Measurements from ENCODE around the gene PIGL.

The PIGL gene

DNA sequence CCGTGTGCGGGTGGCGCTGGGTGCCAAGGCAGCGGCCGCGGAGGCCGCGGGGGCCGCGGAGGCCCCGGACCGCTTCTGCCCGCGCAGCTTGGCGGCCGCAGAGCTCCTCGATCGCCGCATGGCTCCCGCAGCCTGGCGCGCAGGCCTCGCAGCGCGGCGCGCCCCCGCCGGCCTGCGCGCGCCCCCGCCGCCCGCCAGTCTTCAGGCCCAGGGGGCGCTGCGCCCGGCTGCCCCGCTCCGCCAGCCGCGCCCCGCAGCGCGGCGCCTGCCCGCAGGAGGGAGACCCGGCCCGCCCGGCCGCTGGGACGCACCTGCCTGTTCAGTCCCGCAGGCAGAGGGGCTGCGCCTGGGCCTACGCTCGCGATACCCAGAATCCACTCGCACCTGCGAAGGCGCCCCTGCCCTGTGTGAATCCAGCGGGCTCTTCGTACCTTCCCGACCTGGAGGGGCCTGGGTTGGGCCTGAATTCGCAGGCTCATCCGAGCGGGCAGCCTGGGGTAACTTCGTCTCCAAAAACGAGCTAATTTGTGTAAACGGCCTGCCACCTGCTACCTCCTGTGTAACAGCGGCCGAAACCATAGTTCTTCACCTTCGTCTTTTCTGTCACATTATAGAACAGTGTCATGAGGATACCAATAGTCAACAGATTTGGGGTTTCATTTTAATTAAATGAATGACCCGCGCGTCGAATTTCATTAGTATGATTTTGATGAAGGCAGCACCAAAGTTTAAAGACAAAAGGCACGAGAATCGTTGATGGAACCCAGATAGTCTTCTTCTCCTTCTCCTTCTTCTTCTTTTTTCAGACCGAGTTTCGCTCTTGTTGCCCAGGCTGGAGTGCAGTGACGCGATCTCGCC lies 136.5 kb downstream of the PIGL start, which contains the start of gene CENPV:
Gene CENPV (minus strand): TSS at position 153 of the 858 bp plus-strand sequence. CDS start 33 bp downstream, at position 120.
- H3K27ac ChIP-seq (ENCODE audit: low read depth, low read length, poor library complexity, severe bottlenecking) = peak within 1 kb of the TSS; percentile 91
- peaks cover 32% of the 10 kb centered on the region for H3K79me2 ChIP-seq (ENCODE audit: insufficient read depth, low read length)
- 0 out of 2 replicates have a peak, but pooled peaks cover 8% of the 10 kb centered on the region for H3F3A ChIP-seq (ENCODE audit: insufficient read depth, low read length)
- H3K9ac ChIP-seq (ENCODE audit: low read length) = peak within 1 kb of the TSS; percentile 95
- peaks cover 15% of the 10 kb centered on the region for H3K36me3 ChIP-seq (ENCODE audit: insufficient read depth, low read length)
- H3K27me3 ChIP-seq (ENCODE audit: insufficient read depth, low read length) = no peaks in the 10 kb centered on the region
- H3K4me3 ChIP-seq (ENCODE audit: low read depth, low read length, poor library complexity, severe bottlenecking) = peak within 1 kb of the TSS; percentile 75
- peak within 1 kb of the TSS; percentile 93; the same call in 1 of the 2 replicates for H2AFZ ChIP-seq (ENCODE audit: low read length)
- no peaks in the 10 kb centered on the region for H3K9me2 ChIP-seq (ENCODE audit: low read depth, low read length)
- H4K20me1 ChIP-seq (ENCODE audit: insufficient read depth, low read length) = no peaks in the 10 kb centered on the region
- H3K9me3 ChIP-seq (ENCODE audit: low read length) = no peaks in the 10 kb centered on the region
- H3K4me2 ChIP-seq (ENCODE audit: low read length) = peak within 1 kb of the TSS; percentile 87
- peaks cover 41% of the 10 kb centered on the region for H3K4me1 ChIP-seq (ENCODE audit: insufficient read depth, low read length, severe bottlenecking)
- no peak for TF ChIP-seq EZH2 (IDR thresholded peaks at IDR 0.05; ENCODE audit: borderline replicate concordance, low read length)
- TF ChIP-seq, protein P1, sequence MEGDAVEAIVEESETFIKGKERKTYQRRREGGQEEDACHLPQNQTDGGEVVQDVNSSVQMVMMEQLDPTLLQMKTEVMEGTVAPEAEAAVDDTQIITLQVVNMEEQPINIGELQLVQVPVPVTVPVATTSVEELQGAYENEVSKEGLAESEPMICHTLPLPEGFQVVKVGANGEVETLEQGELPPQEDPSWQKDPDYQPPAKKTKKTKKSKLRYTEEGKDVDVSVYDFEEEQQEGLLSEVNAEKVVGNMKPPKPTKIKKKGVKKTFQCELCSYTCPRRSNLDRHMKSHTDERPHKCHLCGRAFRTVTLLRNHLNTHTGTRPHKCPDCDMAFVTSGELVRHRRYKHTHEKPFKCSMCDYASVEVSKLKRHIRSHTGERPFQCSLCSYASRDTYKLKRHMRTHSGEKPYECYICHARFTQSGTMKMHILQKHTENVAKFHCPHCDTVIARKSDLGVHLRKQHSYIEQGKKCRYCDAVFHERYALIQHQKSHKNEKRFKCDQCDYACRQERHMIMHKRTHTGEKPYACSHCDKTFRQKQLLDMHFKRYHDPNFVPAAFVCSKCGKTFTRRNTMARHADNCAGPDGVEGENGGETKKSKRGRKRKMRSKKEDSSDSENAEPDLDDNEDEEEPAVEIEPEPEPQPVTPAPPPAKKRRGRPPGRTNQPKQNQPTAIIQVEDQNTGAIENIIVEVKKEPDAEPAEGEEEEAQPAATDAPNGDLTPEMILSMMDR (IDR thresholded peaks at IDR 0.05; ENCODE audit: low read length) = no peak

DNA sequence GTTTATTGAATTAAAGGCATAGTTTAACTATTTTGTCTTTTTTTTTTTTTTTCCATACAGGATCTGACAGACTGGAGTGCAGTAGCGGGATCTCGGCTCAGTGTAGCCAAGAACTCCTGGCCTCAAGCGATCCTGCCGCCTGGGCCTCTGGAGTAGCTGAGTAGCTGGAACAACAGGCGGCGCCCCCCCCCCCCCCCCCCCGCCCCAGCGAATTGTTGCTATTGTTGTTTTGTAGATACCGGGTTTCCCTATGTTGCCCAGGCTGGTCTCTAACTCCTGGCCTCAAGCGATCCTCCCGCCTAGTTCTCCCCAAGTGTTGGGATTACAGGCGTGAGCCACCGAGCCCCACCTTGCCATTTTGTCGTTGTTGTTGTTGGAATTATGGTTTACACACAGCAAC lies 137.6 kb downstream of the PIGL start:
- 0 out of 2 replicates have a peak, but pooled peaks cover 8% of the 10 kb centered on the region for H3F3A ChIP-seq (ENCODE audit: insufficient read depth, low read length)
- H3K79me2 ChIP-seq (ENCODE audit: insufficient read depth, low read length) = peaks cover 26% of the 10 kb centered on the region
- H3K9me2 ChIP-seq (ENCODE audit: low read depth, low read length) = no peaks in the 10 kb centered on the region
- H3K27ac ChIP-seq (ENCODE audit: low read depth, low read length, poor library complexity, severe bottlenecking) = no peak overlapping the region
- H3K9me3 ChIP-seq (ENCODE audit: low read length) = no peaks in the 10 kb centered on the region
- no peak overlapping the region for H2AFZ ChIP-seq (ENCODE audit: low read length)
- H3K36me3 ChIP-seq (ENCODE audit: insufficient read depth, low read length) = peaks cover 7% of the 10 kb centered on the region; the same call in 1 of the 2 replicates
- no peak overlapping the region for H3K4me2 ChIP-seq (ENCODE audit: low read length)
- TF ChIP-seq, protein P1 (IDR thresholded peaks at IDR 0.05; ENCODE audit: low read length) = no peak
- TF ChIP-seq EZH2 (IDR thresholded peaks at IDR 0.05; ENCODE audit: borderline replicate concordance, low read length) = no peak
- H3K9ac ChIP-seq (ENCODE audit: low read length) = no peak overlapping the region
- no peaks in the 10 kb centered on the region for H4K20me1 ChIP-seq (ENCODE audit: insufficient read depth, low read length)
- no peaks in the 10 kb centered on the region for H3K27me3 ChIP-seq (ENCODE audit: insufficient read depth, low read length)
- peaks cover 30% of the 10 kb centered on the region for H3K4me1 ChIP-seq (ENCODE audit: insufficient read depth, low read length, severe bottlenecking)
- no peak overlapping the region for H3K4me3 ChIP-seq (ENCODE audit: low read depth, low read length, poor library complexity, severe bottlenecking)

DNA sequence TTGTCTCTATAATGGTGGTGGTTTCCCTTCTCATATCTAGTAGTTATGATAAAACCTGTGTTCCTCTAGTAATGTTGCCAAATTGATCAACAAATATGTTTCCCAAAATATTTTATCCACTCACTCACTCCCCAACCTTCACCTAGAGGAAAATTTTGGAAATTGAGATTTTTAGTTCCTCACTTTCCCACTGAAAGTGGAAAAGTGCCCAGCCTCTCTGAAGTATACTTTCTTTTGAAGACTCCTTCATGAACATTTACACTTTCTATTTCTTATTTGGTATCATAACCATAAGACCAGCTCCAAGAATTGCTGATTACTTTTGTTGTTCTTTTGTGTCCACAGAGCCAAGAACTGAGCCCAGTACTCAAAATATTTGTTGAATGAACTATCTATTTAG lies 141.4 kb downstream of the PIGL start:
- Histone ChIP-seq H3K4me2 (ENCODE audit: low read length) (no peak overlapping the region), H3K27ac (ENCODE audit: low read depth, low read length, poor library complexity, severe bottlenecking) (no peak overlapping the region), H2AFZ (ENCODE audit: low read length) (no peak overlapping the region), H3K79me2 (ENCODE audit: insufficient read depth, low read length) (no peaks in the 10 kb centered on the region), H3F3A (ENCODE audit: insufficient read depth, low read length) (no peaks in the 10 kb centered on the region), H3K4me1 (ENCODE audit: insufficient read depth, low read length, severe bottlenecking) (peaks cover 8% of the 10 kb centered on the region), H3K4me3 (ENCODE audit: low read depth, low read length, poor library complexity, severe bottlenecking) (no peak overlapping the region), H3K9me3 (ENCODE audit: low read length) (no peaks in the 10 kb centered on the region), H3K9me2 (ENCODE audit: low read depth, low read length) (no peaks in the 10 kb centered on the region), H4K20me1 (ENCODE audit: insufficient read depth, low read length) (no peaks in the 10 kb centered on the region), H3K27me3 (ENCODE audit: insufficient read depth, low read length) (no peaks in the 10 kb centered on the region), H3K9ac (ENCODE audit: low read length) (no peak overlapping the region), H3K36me3 (ENCODE audit: insufficient read depth, low read length) (no peaks in the 10 kb centered on the region)
- TF ChIP-seq, protein P1 (IDR thresholded peaks at IDR 0.05; ENCODE audit: low read length) = no peak
- no peak for TF ChIP-seq EZH2 (IDR thresholded peaks at IDR 0.05; ENCODE audit: borderline replicate concordance, low read length)
